HEK293 (cell line): ENCODE measurements around the gene MCAT.

Source experiments
- HOXC10 ChIP-seq: sonication (generic); formaldehyde crosslinking; IDR thresholded peaks from 2 replicates; pipeline ENCODE4 v1.8.1; 2023; ENCODE audit warnings: mild to moderate bottlenecking, missing genetic modification reagents
- IKZF3 ChIP-seq: fragments of 450-650 bp; IDR thresholded peaks from 2 replicates; pipeline ENCODE4 v1.5.0; 2018; ENCODE audit warnings: missing biosample characterization, mild to moderate bottlenecking, missing genetic modification characterization, moderate library complexity
- OSR2 ChIP-seq: fragments of 450-650 bp; formaldehyde crosslinking; IDR thresholded peaks from 2 replicates; pipeline ENCODE4 v1.5.1; 2016; ENCODE audit warnings: missing biosample characterization, missing genetic modification characterization
- SP2 ChIP-seq: fragments of 450-650 bp; formaldehyde crosslinking; IDR thresholded peaks from 2 replicates; pipeline ENCODE4 v1.5.1; 2016; ENCODE audit warnings: missing biosample characterization, missing genetic modification characterization
- SP3 ChIP-seq: fragments of 450-650 bp; formaldehyde crosslinking; IDR thresholded peaks from 2 replicates; pipeline ENCODE4 v1.5.1; 2016; ENCODE audit warnings: missing biosample characterization, missing genetic modification characterization
- YY1 ChIP-seq: fragments of 450-650 bp; formaldehyde crosslinking; IDR thresholded peaks from 2 replicates; pipeline ENCODE4 v1.5.1; 2018; ENCODE audit warnings: missing biosample characterization, missing genetic modification characterization
- ZBTB20 ChIP-seq: fragments of 450-650 bp; formaldehyde crosslinking; IDR thresholded peaks from 2 replicates; pipeline ENCODE4 v1.5.1; 2016; ENCODE audit warnings: missing biosample characterization, missing genetic modification characterization
- ZBTB48 ChIP-seq: fragments of 450-650 bp; formaldehyde crosslinking; IDR thresholded peaks from 2 replicates; pipeline ENCODE4 v1.5.1; 2016; ENCODE audit warnings: missing biosample characterization, missing genetic modification characterization
- ZBTB8A ChIP-seq: fragments of 450-650 bp; formaldehyde crosslinking; IDR thresholded peaks from 2 replicates; pipeline ENCODE4 v1.5.1; 2016; ENCODE audit warnings: missing biosample characterization, missing genetic modification characterization
- ZFP3 ChIP-seq: fragments of 450-650 bp; formaldehyde crosslinking; IDR thresholded peaks from 2 replicates; pipeline ENCODE4 v1.5.1; 2016; ENCODE audit warnings: low read depth, missing biosample characterization, missing genetic modification characterization
- ZIC2 ChIP-seq: fragments of 450-650 bp; formaldehyde crosslinking; IDR thresholded peaks from 2 replicates; pipeline ENCODE4 v1.5.1; 2016; ENCODE audit warnings: missing biosample characterization, missing genetic modification characterization
- ZNF23 ChIP-seq: fragments of 450-650 bp; formaldehyde crosslinking; IDR thresholded peaks from 2 replicates; pipeline ENCODE4 v1.5.1; 2016; ENCODE audit warnings: missing biosample characterization, missing genetic modification characterization, borderline replicate concordance
- ZNF292 ChIP-seq: fragments of 450-650 bp; formaldehyde crosslinking; IDR thresholded peaks from 2 replicates; pipeline ENCODE4 v1.5.1; 2016; ENCODE audit warnings: low read depth, missing biosample characterization, missing genetic modification characterization, borderline replicate concordance
- ZNF423 ChIP-seq: fragments of 450-650 bp; formaldehyde crosslinking; IDR thresholded peaks from 2 replicates; pipeline ENCODE4 v1.5.1; 2016; ENCODE audit warnings: missing biosample characterization, missing genetic modification characterization
- ZNF510 ChIP-seq: fragments of 450-650 bp; formaldehyde crosslinking; IDR thresholded peaks from 2 replicates; pipeline ENCODE4 v1.5.1; 2018; ENCODE audit warnings: mild to moderate bottlenecking, missing genetic modification characterization, missing biosample characterization; ENCODE audit not compliant: insufficient replicate concordance
- ZNF544 ChIP-seq: fragments of 450-650 bp; formaldehyde crosslinking; IDR thresholded peaks from 2 replicates; pipeline ENCODE4 v1.5.0; 2017; ENCODE audit warnings: missing biosample characterization, missing genetic modification characterization
- ZNF561 ChIP-seq: fragments of 450-650 bp; IDR thresholded peaks from 2 replicates; pipeline ENCODE4 v1.5.1; 2018; ENCODE audit warnings: missing biosample characterization, missing genetic modification characterization, borderline replicate concordance
- ZNF626 ChIP-seq: fragments of 450-650 bp; sonication (Bioruptor Pico); formaldehyde crosslinking; IDR thresholded peaks from 2 replicates; pipeline ENCODE4 v1.5.1; 2018; ENCODE audit warnings: missing biosample characterization, missing genetic modification characterization, inconsistent platforms
- ZSCAN30 ChIP-seq: fragments of 450-650 bp; IDR thresholded peaks from 2 replicates; pipeline ENCODE4 v1.5.1; 2018; ENCODE audit warnings: missing biosample characterization, mild to moderate bottlenecking, missing genetic modification characterization, moderate library complexity
- TF ChIP-seq, protein P1 (sequence below): fragments of 450-650 bp; formaldehyde crosslinking; IDR thresholded peaks from 2 replicates; pipeline ENCODE4 v1.5.1; 2016; ENCODE audit warnings: missing biosample characterization, missing genetic modification characterization
- TF ChIP-seq, protein P2 (sequence below): fragments of 450-650 bp; formaldehyde crosslinking; IDR thresholded peaks from 2 replicates; pipeline ENCODE4 v1.5.1; 2016; ENCODE audit warnings: missing biosample characterization, missing genetic modification characterization, low read depth
- TF ChIP-seq, protein P3 (sequence below): fragments of 450-650 bp; formaldehyde crosslinking; IDR thresholded peaks from 2 replicates; pipeline ENCODE4 v1.5.1; 2016; ENCODE audit warnings: missing biosample characterization, missing genetic modification characterization, low read depth
- TF ChIP-seq, protein P4 (sequence below): sonication (generic); formaldehyde crosslinking; IDR thresholded peaks from 2 replicates; pipeline ENCODE4 v1.8.1; 2022; ENCODE audit warnings: mild to moderate bottlenecking, moderate library complexity, missing genetic modification reagents
- TF ChIP-seq, protein P5 (sequence below): fragments of 450-650 bp; formaldehyde crosslinking; IDR thresholded peaks from 2 replicates; pipeline ENCODE4 v1.5.1; 2016; ENCODE audit warnings: missing biosample characterization, missing genetic modification characterization
- TF ChIP-seq, protein P6 (sequence below): fragments of 450-650 bp; formaldehyde crosslinking; IDR thresholded peaks from 2 replicates; pipeline ENCODE4 v1.5.1; 2017; ENCODE audit warnings: missing biosample characterization, missing genetic modification characterization

Gene MCAT

DNA sequence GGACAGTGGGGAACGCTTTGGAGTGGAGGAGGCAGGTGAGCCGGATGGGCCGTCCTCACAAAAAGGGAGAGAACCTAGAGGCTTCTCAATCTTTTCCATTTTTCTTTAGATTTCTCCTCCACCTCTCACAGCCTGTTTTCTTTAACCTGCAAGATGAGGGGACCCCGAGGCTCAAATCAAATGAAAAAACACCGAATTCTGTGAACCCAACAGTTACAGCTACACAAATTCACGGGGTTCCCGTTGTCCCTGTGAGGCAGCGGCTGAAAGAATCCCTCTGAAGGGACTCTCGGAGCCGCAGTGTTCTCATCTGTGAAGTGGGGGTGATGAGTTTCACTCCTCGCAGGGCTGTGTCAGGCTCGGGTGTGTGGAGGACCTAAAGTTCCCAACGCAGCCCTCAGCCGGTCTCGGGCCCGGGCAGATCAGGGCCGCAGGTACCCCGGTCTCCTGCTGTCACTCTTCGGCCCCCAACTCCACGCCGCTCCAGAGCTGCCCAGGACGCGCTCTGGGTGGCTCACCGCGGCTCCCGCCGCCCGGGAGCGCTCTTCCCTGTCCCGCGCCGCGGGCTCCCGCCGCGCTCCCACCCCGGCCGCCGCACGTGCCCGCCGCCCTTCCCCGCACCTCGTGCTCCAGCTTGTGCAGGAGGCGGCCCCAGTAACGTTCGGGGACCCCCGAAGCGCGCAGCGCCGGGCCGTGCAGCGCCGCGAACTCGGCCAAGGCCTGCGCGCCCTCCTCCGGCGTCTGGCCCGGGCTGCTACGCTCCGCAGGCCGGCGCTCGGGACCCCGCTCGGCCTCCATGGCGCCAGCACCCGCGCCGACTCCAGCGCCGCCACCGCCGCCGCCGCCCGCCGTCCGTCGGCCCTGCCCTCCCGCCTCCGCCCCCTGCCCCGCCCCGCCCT, 43.3 kb upstream of the MCAT start, which contains the start of gene TTLL12 (continued):
- TF ChIP-seq, protein P1, sequence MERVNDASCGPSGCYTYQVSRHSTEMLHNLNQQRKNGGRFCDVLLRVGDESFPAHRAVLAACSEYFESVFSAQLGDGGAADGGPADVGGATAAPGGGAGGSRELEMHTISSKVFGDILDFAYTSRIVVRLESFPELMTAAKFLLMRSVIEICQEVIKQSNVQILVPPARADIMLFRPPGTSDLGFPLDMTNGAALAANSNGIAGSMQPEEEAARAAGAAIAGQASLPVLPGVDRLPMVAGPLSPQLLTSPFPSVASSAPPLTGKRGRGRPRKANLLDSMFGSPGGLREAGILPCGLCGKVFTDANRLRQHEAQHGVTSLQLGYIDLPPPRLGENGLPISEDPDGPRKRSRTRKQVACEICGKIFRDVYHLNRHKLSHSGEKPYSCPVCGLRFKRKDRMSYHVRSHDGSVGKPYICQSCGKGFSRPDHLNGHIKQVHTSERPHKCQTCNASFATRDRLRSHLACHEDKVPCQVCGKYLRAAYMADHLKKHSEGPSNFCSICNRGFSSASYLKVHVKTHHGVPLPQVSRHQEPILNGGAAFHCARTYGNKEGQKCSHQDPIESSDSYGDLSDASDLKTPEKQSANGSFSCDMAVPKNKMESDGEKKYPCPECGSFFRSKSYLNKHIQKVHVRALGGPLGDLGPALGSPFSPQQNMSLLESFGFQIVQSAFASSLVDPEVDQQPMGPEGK (tag by site-specific recombination), result 0 out of 2 replicates have a peak, but pooled peaks have one; percentile 18
- TF ChIP-seq ZBTB20 (tag by site-specific recombination) (0 out of 2 replicates have a peak, but pooled peaks have one; percentile 43), ZNF561 (tag by site-specific recombination) (no peak; the same call in 1 of the 2 replicates), ZNF423 (tag by site-specific recombination) (no peak), IKZF3 (tag by site-specific recombination) (peak; percentile 51), ZNF292 (no peak), HOXC10 (CRISPR knock-in tag) (0 out of 2 replicates have a peak, but pooled peaks have one; percentile 43), OSR2 (tag by site-specific recombination) (no peak), ZNF23 (tag by site-specific recombination) (no peak), YY1 (tag by site-specific recombination) (peak; percentile 35; the same call in 1 of the 2 replicates), ZFP3 (tag by site-specific recombination) (no peak), ZNF626 (tag by site-specific recombination) (no peak), SP3 (tag by site-specific recombination) (no peak), ZNF544 (tag by site-specific recombination) (no peak), ZSCAN30 (tag by site-specific recombination) (peak; percentile 52; the same call in 1 of the 2 replicates), ZIC2 (tag by site-specific recombination) (peak; percentile 46), ZBTB8A (tag by site-specific recombination) (peak; percentile 18; the same call in 1 of the 2 replicates), ZBTB48 (tag by site-specific recombination) (no peak), SP2 (tag by site-specific recombination) (no peak), ZNF510 (tag by site-specific recombination) (no peak)
- TF ChIP-seq, protein P2, sequence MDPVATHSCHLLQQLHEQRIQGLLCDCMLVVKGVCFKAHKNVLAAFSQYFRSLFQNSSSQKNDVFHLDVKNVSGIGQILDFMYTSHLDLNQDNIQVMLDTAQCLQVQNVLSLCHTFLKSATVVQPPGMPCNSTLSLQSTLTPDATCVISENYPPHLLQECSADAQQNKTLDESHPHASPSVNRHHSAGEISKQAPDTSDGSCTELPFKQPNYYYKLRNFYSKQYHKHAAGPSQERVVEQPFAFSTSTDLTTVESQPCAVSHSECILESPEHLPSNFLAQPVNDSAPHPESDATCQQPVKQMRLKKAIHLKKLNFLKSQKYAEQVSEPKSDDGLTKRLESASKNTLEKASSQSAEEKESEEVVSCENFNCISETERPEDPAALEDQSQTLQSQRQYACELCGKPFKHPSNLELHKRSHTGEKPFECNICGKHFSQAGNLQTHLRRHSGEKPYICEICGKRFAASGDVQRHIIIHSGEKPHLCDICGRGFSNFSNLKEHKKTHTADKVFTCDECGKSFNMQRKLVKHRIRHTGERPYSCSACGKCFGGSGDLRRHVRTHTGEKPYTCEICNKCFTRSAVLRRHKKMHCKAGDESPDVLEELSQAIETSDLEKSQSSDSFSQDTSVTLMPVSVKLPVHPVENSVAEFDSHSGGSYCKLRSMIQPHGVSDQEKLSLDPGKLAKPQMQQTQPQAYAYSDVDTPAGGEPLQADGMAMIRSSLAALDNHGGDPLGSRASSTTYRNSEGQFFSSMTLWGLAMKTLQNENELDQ (tag by site-specific recombination), result no peak
- TF ChIP-seq, protein P3, sequence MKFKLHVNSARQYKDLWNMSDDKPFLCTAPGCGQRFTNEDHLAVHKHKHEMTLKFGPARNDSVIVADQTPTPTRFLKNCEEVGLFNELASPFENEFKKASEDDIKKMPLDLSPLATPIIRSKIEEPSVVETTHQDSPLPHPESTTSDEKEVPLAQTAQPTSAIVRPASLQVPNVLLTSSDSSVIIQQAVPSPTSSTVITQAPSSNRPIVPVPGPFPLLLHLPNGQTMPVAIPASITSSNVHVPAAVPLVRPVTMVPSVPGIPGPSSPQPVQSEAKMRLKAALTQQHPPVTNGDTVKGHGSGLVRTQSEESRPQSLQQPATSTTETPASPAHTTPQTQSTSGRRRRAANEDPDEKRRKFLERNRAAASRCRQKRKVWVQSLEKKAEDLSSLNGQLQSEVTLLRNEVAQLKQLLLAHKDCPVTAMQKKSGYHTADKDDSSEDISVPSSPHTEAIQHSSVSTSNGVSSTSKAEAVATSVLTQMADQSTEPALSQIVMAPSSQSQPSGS (tag by site-specific recombination), result no peak
- TF ChIP-seq, protein P4, sequence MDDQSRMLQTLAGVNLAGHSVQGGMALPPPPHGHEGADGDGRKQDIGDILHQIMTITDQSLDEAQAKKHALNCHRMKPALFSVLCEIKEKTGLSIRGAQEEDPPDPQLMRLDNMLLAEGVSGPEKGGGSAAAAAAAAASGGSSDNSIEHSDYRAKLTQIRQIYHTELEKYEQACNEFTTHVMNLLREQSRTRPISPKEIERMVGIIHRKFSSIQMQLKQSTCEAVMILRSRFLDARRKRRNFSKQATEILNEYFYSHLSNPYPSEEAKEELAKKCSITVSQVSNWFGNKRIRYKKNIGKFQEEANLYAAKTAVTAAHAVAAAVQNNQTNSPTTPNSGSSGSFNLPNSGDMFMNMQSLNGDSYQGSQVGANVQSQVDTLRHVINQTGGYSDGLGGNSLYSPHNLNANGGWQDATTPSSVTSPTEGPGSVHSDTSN, result peak; percentile 74
- TF ChIP-seq, protein P5, sequence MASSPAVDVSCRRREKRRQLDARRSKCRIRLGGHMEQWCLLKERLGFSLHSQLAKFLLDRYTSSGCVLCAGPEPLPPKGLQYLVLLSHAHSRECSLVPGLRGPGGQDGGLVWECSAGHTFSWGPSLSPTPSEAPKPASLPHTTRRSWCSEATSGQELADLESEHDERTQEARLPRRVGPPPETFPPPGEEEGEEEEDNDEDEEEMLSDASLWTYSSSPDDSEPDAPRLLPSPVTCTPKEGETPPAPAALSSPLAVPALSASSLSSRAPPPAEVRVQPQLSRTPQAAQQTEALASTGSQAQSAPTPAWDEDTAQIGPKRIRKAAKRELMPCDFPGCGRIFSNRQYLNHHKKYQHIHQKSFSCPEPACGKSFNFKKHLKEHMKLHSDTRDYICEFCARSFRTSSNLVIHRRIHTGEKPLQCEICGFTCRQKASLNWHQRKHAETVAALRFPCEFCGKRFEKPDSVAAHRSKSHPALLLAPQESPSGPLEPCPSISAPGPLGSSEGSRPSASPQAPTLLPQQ (tag by site-specific recombination), result no peak
- TF ChIP-seq, protein P6, sequence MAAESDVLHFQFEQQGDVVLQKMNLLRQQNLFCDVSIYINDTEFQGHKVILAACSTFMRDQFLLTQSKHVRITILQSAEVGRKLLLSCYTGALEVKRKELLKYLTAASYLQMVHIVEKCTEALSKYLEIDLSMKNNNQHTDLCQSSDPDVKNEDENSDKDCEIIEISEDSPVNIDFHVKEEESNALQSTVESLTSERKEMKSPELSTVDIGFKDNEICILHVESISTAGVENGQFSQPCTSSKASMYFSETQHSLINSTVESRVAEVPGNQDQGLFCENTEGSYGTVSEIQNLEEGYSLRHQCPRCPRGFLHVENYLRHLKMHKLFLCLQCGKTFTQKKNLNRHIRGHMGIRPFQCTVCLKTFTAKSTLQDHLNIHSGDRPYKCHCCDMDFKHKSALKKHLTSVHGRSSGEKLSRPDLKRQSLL (tag by site-specific recombination), result peak; percentile 60
